Stomach (tissue), 9 donors: ENCODE measurements around the gene DNAAF8. TPM values are rescaled to one million over a fixed set of nuclear protein-coding genes. Genes with fewer than 3 reads are reported as not detected.

Source experiments
- DNase-seq, 2 donors: peaks; one replicate each; pipeline versions ENCODE4 v3.0.0 to v3.0.0-alpha.2; 2013 to 2019
- H3K27ac ChIP-seq, 5 donors: fragments of 200-600 bp in 4 of 5; sonication (generic) in 4 of 5; one replicate each; pipeline ENCODE4 v1.5.1; 2013 to 2019; ENCODE audit warnings: mild to moderate bottlenecking in 1 of 5, moderate library complexity in 1 of 5
- H3K27me3 ChIP-seq, 3 donors: fragments of 200-600 bp; sonication (generic); one replicate each; pipeline ENCODE4 v1.5.1; 2017 to 2019; ENCODE audit warnings: mixed run types in 1 of 3
- H3K36me3 ChIP-seq, 4 donors: fragments of 200-600 bp; sonication (generic); 1 replicate in 3 of 4; 2 replicates in 1 of 4; pipeline ENCODE4 v1.5.1; 2016 to 2019
- H3K4me1 ChIP-seq, 4 donors: fragments of 200-600 bp; sonication (generic); one replicate each; pipeline ENCODE4 v1.5.1; 2016 to 2019
- H3K4me3 ChIP-seq, 4 donors: fragments of 200-600 bp; sonication (generic) in 3 of 4; one replicate each; pipeline ENCODE4 v1.5.1; 2016 to 2019; ENCODE audit warnings: mild to moderate bottlenecking in 1 of 4
- H3K9me3 ChIP-seq, 4 donors: fragments of 200-600 bp; sonication (generic); one replicate each; pipeline ENCODE4 v1.5.1; 2016 to 2019
- CTCF ChIP-seq, 7 experiments: fragments of 450-650 bp in 4 of 7; fragments of 200-600 bp in 3 of 7; sonication (generic) in 3 of 7; IDR thresholded peaks; one replicate each; pipeline ENCODE4 v1.5.1; 2016 to 2019; ENCODE audit warnings: antibody characterized with exemption in 7 of 7, control low read depth in 2 of 7, mild to moderate bottlenecking in 1 of 7
- EP300 ChIP-seq: sonication (generic); formaldehyde crosslinking; IDR thresholded peaks from one replicate; pipeline ENCODE4 v1.6.1; 2017; ENCODE audit warnings: antibody characterized with exemption
- POLR2A ChIP-seq, 4 donors: fragments of 450-650 bp; IDR thresholded peaks; one replicate each; pipeline ENCODE4 v1.6.1; 2016; ENCODE audit warnings: antibody characterized with exemption in 4 of 4, control low read depth in 2 of 4, mild to moderate bottlenecking in 1 of 4, moderate library complexity in 1 of 4
- POLR2AphosphoS5 ChIP-seq, 3 donors: sonication (generic); formaldehyde crosslinking; IDR thresholded peaks; one replicate each; pipeline ENCODE4 v1.6.1; 2016; ENCODE audit warnings: antibody characterized with exemption in 3 of 3
- WGBS, 5 donors: extraction: QIAGEN DNeasy Blood & Tissue Kit in 3 of 5; methylation state at CpG; one replicate each; pipeline versions ENCODE4 v1.1.5 to v1.1.7; 2013 to 2018; 5-methylcytosine and 5-hydroxymethylcytosine counted together
- intact Hi-C: fragments of 100-400 bp; cut with DNase I; formaldehyde crosslinking; loops from one replicate; pipeline ENCODE4 v1.15.1; 2023; ENCODE audit warnings: low total_unique reads
- polyA plus RNA-seq, 3 donors: library from polyadenylated mRNA; stranded (reverse); fragments of 200-250 nt; gene quantifications; one replicate each; pipeline ENCODE4 v1.2.3, GENCODE V29; 2013
- total RNA-seq, 5 donors: library from RNA; depleted of rRNA; stranded (reverse); fragments of >200 nt; gene quantifications; one replicate each; pipeline versions ENCODE4 v1.1.0 to v1.2.3, GENCODE V29; 2014 to 2016
- donor health status: healthy with polysubstance abuse.
- donor health status: Bipolar disorder and iron deficiency.
- donor health status: healthy.

DNAAF8 gene
- total and polyA plus RNA-seq, 8 donors: 0.68 to 1.8 (median 1.2) TPM; not detected in 5

- intact Hi-C loops: no loop called here
- no peaks in the 10 kb centered on the region for H3K27me3 ChIP-seq
- WGBS, 5 donors: 2 to 4% (median 2%) methylated on average over 60 to 72 of the region's 72 CpGs
- DNase-seq: peak; percentile 99
- H3K36me3 ChIP-seq: peaks cover 18 to 37% (median 36%) of the 10 kb centered on the region in 4 donors
- peak within 1 kb of the TSS; percentile 90 to 94 (median 92) for H3K27ac ChIP-seq
- H3K4me1 ChIP-seq: peaks cover 24 to 52% (median 45%) of the 10 kb centered on the region in 4 donors
- H3K4me3 ChIP-seq: peak within 1 kb of the TSS; percentile 87 to 100 (median 98)
- TF ChIP-seq CTCF (IDR thresholded peaks at IDR 0.05) (no peak), POLR2AphosphoS5 (IDR thresholded peaks at IDR 0.05) (peak; percentile 72 to 93 (median 76))
- H3K9me3 ChIP-seq: no peaks in the 10 kb centered on the region
Observed at GRCh38 chr16:4766875-4767628, 32.7 kb downstream of the DNAAF8 start, which contains the start of gene ZNF500. Gene ZNF500, minus strand, starts transcription at chr16:4767162. Its CDS starts 1,184 bp downstream, at chr16:4765978.

GRCh38 chr16:4767872-4768548, 33.7 kb downstream of the DNAAF8 start:
- H3K27ac ChIP-seq: peak overlapping the region; percentile 88 to 94 (median 92)
- intact Hi-C loops: no loop called here
- no peaks in the 10 kb centered on the region for H3K27me3 ChIP-seq
- peaks cover 13 to 27% (median 26%) of the 10 kb centered on the region in 4 donors for H3K36me3 ChIP-seq
- DNase-seq: peak in 1 of 2 donors; percentile 53
- no peaks in the 10 kb centered on the region for H3K9me3 ChIP-seq
- H3K4me1 ChIP-seq: peaks cover 24 to 49% (median 44%) of the 10 kb centered on the region in 4 donors
- TF ChIP-seq POLR2A (IDR thresholded peaks at IDR 0.05) (no peak), CTCF (IDR thresholded peaks at IDR 0.05) (no peak), POLR2AphosphoS5 (IDR thresholded peaks at IDR 0.05) (no peak), EP300 (no peak)
- 30 to 53% (median 37%) methylated on average over 17 of the region's 17 CpGs for WGBS, 5 donors
- peak overlapping the region; percentile 87 to 100 (median 98) for H3K4me3 ChIP-seq

- TF ChIP-seq CTCF (IDR thresholded peaks at IDR 0.05): peak in 1 of 7 experiments; percentile 9
- peak; percentile 57 to 91 (median 85) for TF ChIP-seq POLR2AphosphoS5 (IDR thresholded peaks at IDR 0.05)
- TF ChIP-seq EP300: no peak
- peak in 1 of 4 donors; percentile 18 for TF ChIP-seq POLR2A (IDR thresholded peaks at IDR 0.05)
- H3K4me1 ChIP-seq: peaks cover 24 to 44% (median 43%) of the 10 kb centered on the region in 4 donors
- peak overlapping the region; percentile 88 to 94 (median 92) for H3K27ac ChIP-seq
- H3K36me3 ChIP-seq: peaks cover 6 to 20% (median 19%) of the 10 kb centered on the region in 4 donors
- no peaks in the 10 kb centered on the region for H3K9me3 ChIP-seq
- H3K4me3 ChIP-seq: peak overlapping the region; percentile 87 to 100 (median 98)
- WGBS, 5 donors: 3 to 9% (median 4%) methylated on average over 10 to 48 of the region's 48 CpGs
- intact Hi-C loops: no loop called here
- DNase-seq: peak; percentile 99
- H3K27me3 ChIP-seq: no peaks in the 10 kb centered on the region
Observed at GRCh38 chr16:4768549-4769305, 34.4 kb downstream of the DNAAF8 start.

GRCh38 chr16:4769306-4769638, 34.9 kb downstream of the DNAAF8 start:
- Histone ChIP-seq H3K4me1 (peaks cover 24 to 41% (median 39%) of the 10 kb centered on the region in 4 donors), H3K4me3 (peak overlapping the region in 3 of 4 donors; percentile 87 to 100 (median 96)), H3K9me3 (no peaks in the 10 kb centered on the region), H3K27ac (peak overlapping the region in 4 of 5 donors; percentile 90 to 94 (median 92)), H3K27me3 (no peaks in the 10 kb centered on the region), H3K36me3 (peaks cover under 1 to 15% (median 14%) of the 10 kb centered on the region in 4 donors)
- TF ChIP-seq POLR2A (IDR thresholded peaks at IDR 0.05): no peak
- no peak for TF ChIP-seq POLR2AphosphoS5 (IDR thresholded peaks at IDR 0.05)
- TF ChIP-seq CTCF (IDR thresholded peaks at IDR 0.05): no peak
- no peak for TF ChIP-seq EP300
- intact Hi-C loops: no loop called here
- WGBS, 5 donors: 47 to 55% (median 53%) methylated on average over 7 of the region's 7 CpGs
- no peak for DNase-seq
